HPDE6-E6E7 (cell line): ENCODE results near the gene GABRR3.

Experiments used
- DNase-seq: peaks from one replicate; pipeline ENCODE4 v3.0.0; 2011; ENCODE audit warnings: missing footprints; ENCODE audit errors: extremely low spot score

The GABRR3 gene

GRCh38 chr3:97957617-97958311 is 77.4 kb downstream of the GABRR3 start:
- no peak for DNase-seq

GRCh38 chr3:97956051-97956450 is 79.1 kb downstream of the GABRR3 start:
- no peak for DNase-seq

- DNase-seq = no peak
Observed at GRCh38 chr3:97954228-97954827, 80.8 kb downstream of the GABRR3 start.

- DNase-seq = peak; percentile 55
Observed at GRCh38 chr3:97952872-97953271, 82.2 kb downstream of the GABRR3 start.

GRCh38 chr3:97952280-97952679 is 82.8 kb downstream of the GABRR3 start:
- DNase-seq = peak; percentile 25

- no peak for DNase-seq
Observed at GRCh38 chr3:97950360-97950759, 84.8 kb downstream of the GABRR3 start.

GRCh38 chr3:97949743-97950142 is 85.4 kb downstream of the GABRR3 start:
- no peak for DNase-seq

GRCh38 chr3:97949110-97949485 is 86.0 kb downstream of the GABRR3 start:
- DNase-seq = no peak

GRCh38 chr3:97948351-97949109 is 86.6 kb downstream of the GABRR3 start:
- no peak for DNase-seq

GRCh38 chr3:97942801-97943546 is 92.1 kb downstream of the GABRR3 start:
- DNase-seq = no peak

GRCh38 chr3:97940034-97940433 is 95.1 kb downstream of the GABRR3 start:
- no peak for DNase-seq

- no peak for DNase-seq
Observed at GRCh38 chr3:97939401-97939800, 95.7 kb downstream of the GABRR3 start.

GRCh38 chr3:97938444-97938843 is 96.7 kb downstream of the GABRR3 start:
- DNase-seq = no peak

- DNase-seq = no peak
Observed at GRCh38 chr3:97937205-97937604, 97.9 kb downstream of the GABRR3 start.

- DNase-seq = no peak
Observed at GRCh38 chr3:97935842-97936241, 99.3 kb downstream of the GABRR3 start.
